Measurements from ENCODE around the gene USH2A. TPM values are rescaled to one million over a fixed set of nuclear protein-coding genes. Genes with fewer than 3 reads are reported as not detected.

Gene USH2A
- polyA plus RNA-seq, 1 of the 3 experiments (the other 2 are of a cell fraction): under 0.01 TPM

- Histone ChIP-seq H2AFZ (ENCODE audit: low read depth) (no peak overlapping the region), H3K4me2 (no peak overlapping the region), H3K27ac (ENCODE audit: low read depth in 2 of 2, low read length in 1 of 2) (no peak overlapping the region), H3K4me3 (ENCODE audit: low read depth in 2 of 2, low read length in 1 of 2) (no peak overlapping the region), H3K36me3 (replicated peaks in 1 of 2; ENCODE audit: control insufficient read depth in 1 of 2, insufficient read depth in 2 of 2, low read length in 1 of 2) (peaks cover 33 to 35% of the 10 kb centered on the region in 2 experiments), H4K20me1 (ENCODE audit: insufficient read depth) (no peaks in the 10 kb centered on the region), H3K9me3 (no peaks in the 10 kb centered on the region), H3K9me2 (no peaks in the 10 kb centered on the region), H3K79me2 (ENCODE audit: insufficient read depth) (no peaks in the 10 kb centered on the region), H3K27me3 (ENCODE audit: insufficient read depth) (no peaks in the 10 kb centered on the region), H3K9ac (no peak overlapping the region), H3K4me1 (ENCODE audit: control insufficient read depth in 1 of 2, insufficient read depth in 2 of 2, low read depth in 1 of 2, low read length in 1 of 2) (peaks cover 0 to 4% of the 10 kb centered on the region in 2 experiments; a peak in 2 of 4 replicates), H3F3A (replicated peaks; ENCODE audit: insufficient read depth) (no peaks in the 10 kb centered on the region)
- 98% methylated on average over 4 of the region's 4 CpGs for WGBS (ENCODE audit: low lambda C conversion rate)
- ChIA-PET CTCF (interaction anchor here (1.1 to 1.2 kb wide), 3 partner anchors 11 to 14 kb away, joined by 3 read pairs; no protein-coding TSS in a partner anchor), POLR2A (no interaction called here)
- TF ChIP-seq SMC3 (IDR thresholded peaks at IDR 0.05; ENCODE audit: low read depth, low read length) (no peak), EZH2phosphoT487 (IDR thresholded peaks at IDR 0.05; ENCODE audit: borderline replicate concordance, low read depth) (no peak), GABPA (IDR thresholded peaks at IDR 0.05; ENCODE audit: low read depth) (no peak), ELF1 (IDR thresholded peaks at IDR 0.05) (no peak), NRF1 (IDR thresholded peaks at IDR 0.05; ENCODE audit: low read depth, low read length) (no peak), USF2 (IDR thresholded peaks at IDR 0.05; ENCODE audit: borderline replicate concordance, low read depth, low read length) (no peak), RAD21 (IDR thresholded peaks at IDR 0.05; ENCODE audit: low read length) (no peak), REST (IDR thresholded peaks at IDR 0.05; ENCODE audit: low read depth, low read length) (no peak), CHD2 (IDR thresholded peaks at IDR 0.05; ENCODE audit: low read length, partially characterized antibody) (no peak), PBX3 (IDR thresholded peaks at IDR 0.05) (no peak), MXI1 (IDR thresholded peaks at IDR 0.05; ENCODE audit: low read depth, low read length) (no peak), TCF12 (IDR thresholded peaks at IDR 0.05) (no peak), YY1 (IDR thresholded peaks at IDR 0.05; ENCODE audit: low read depth) (no peak)
- DNase-seq: no peak
These were observed 832.3 kb downstream of the USH2A start for GRCh38 chr1:215590779-215591491.
